A549 treated with ZK216348 at 1 μM for 4 hours (cell line): Measurements from ENCODE around the gene KAZALD1. TPM values are rescaled to one million over a fixed set of nuclear protein-coding genes. Genes with fewer than 3 reads are reported as not detected.

ENCODE experiments used
- total RNA-seq: library from RNA; stranded (reverse); fragments of 200-300 nt; extraction: Qiagen RNA extraction; gene quantifications from 5 replicates; pipeline ENCODE4 v1.2.3, GENCODE V29; 2022; ENCODE audit warnings: low read depth

KAZALD1 gene
- 2.3 to 3.9 TPM (median 3.6 TPM) in 5 replicates for total RNA-seq

GRCh38 chr10:101061624-101062231 lies at the start of gene KAZALD1:
Gene KAZALD1, plus strand, starts transcription at chr10:101061989. Its CDS starts 604 bp downstream, at chr10:101062593.

GRCh38 chr10:101031128-101031795 lies 30.5 kb upstream of the KAZALD1 start, which contains the start of the genes PDZD7 and SFXN3:
Gene PDZD7, minus strand, starts transcription at chr10:101031129. Its CDS starts 910 bp downstream, at chr10:101030219.
Gene SFXN3, plus strand, starts transcription at chr10:101031234. Its CDS starts 3,461 bp downstream, at chr10:101034695.

Other genes with a start within 250 kb of the KAZALD1 start
- gene SLF2, start 149.0 kb upstream of the KAZALD1 start, total RNA-seq = 6.5 to 11.5 TPM (median 10.9 TPM) in 5 replicates
- 7.1 to 10.2 TPM (median 7.7 TPM) in 5 replicates for gene SEMA4G, start 92.5 kb upstream of the KAZALD1 start, total RNA-seq
- gene MRPL43, start 74.5 kb upstream of the KAZALD1 start, total RNA-seq = 76.6 to 104 TPM (median 96.0 TPM) in 5 replicates
- 34.0 to 46.7 TPM (median 38.1 TPM) in 5 replicates for gene TWNK, start 74.4 kb upstream of the KAZALD1 start, total RNA-seq
- gene LZTS2, start 62.2 kb upstream of the KAZALD1 start, total RNA-seq = 22.6 to 47.5 TPM (median 42.1 TPM) in 5 replicates
- gene PDZD7, start 30.9 kb upstream of the KAZALD1 start, total RNA-seq = 0.44 to 1.2 TPM (median 0.79 TPM) in 5 replicates
- gene SFXN3, start 30.8 kb upstream of the KAZALD1 start, total RNA-seq = 41.7 to 54.8 TPM (median 49.5 TPM) in 5 replicates
- not detected in 5 replicates for gene TLX1, start 69.3 kb downstream of the KAZALD1 start, total RNA-seq
- gene LBX1, start 167.5 kb downstream of the KAZALD1 start, total RNA-seq = not detected in 5 replicates